AG10803 (cell line): ENCODE data around the gene TGFBR1.

Experiments used
- DNase-seq: peaks from one replicate; pipeline ENCODE4 v3.0.0; 2010; ENCODE audit warnings: low read depth
- H3K4me3 ChIP-seq: 2 replicates; pipeline ENCODE4 v1.5.1; 2011; ENCODE audit warnings: mild to moderate bottlenecking, low read length, control low read depth
- CTCF ChIP-seq: conservative IDR thresholded peaks from 2 replicates; pipeline ENCODE4 v1.5.1; 2011; ENCODE audit warnings: mild to moderate bottlenecking, low read length, control low read depth, inconsistent platforms

The TGFBR1 gene

DNA sequence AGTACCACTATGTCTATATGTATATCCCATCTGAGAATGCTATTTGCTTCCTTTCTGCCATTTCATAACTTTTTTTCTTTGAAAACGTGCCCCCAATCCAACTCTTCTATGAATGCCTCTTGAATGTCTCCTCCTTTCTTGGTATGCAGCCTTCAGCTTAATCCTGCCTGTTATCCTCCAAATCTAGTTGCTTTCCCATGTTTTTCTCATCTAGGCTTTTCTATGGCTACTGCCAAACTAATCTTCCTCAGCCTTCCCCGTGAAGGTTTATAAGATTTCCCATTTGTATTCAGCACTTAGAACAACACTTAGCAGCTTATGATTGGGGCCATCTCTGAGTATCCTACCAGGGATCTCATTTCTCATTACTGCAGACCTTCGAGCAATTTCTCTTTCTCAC is 2.5 kb downstream of the TGFBR1 start:
- H3K4me3 ChIP-seq = peak overlapping the region; percentile 84
- no peak for TF ChIP-seq CTCF
- no peak for DNase-seq

GRCh38 chr9:99108131-99108530 is 3.2 kb downstream of the TGFBR1 start:
- TF ChIP-seq CTCF = no peak
- no peak overlapping the region for H3K4me3 ChIP-seq
- DNase-seq = peak; percentile 42

DNA sequence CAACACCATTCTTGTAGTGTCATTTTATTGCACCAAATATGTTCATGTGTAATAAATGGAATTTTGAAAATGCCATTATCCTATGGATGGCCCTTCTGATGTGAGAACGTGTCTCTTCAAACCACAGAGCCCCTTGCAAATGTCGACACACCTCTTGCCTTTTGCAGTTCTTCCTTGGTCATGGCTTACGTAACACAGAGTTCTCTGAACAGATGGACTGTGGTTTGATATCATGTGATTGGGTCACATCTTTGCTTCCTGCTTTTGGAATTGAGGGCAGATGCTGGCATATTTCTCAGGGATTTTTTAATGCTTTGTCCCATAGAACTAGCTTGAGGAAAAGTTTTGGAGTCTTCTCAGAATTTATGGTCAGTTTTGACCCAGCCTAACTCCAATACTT is 4.6 kb downstream of the TGFBR1 start:
- peak; percentile 96 for DNase-seq
- no peak overlapping the region for H3K4me3 ChIP-seq
- no peak for TF ChIP-seq CTCF

GRCh38 chr9:99112750-99113413 is 8.0 kb downstream of the TGFBR1 start:
- H3K4me3 ChIP-seq = no peak overlapping the region
- TF ChIP-seq CTCF = no peak
- DNase-seq = no peak

DNA sequence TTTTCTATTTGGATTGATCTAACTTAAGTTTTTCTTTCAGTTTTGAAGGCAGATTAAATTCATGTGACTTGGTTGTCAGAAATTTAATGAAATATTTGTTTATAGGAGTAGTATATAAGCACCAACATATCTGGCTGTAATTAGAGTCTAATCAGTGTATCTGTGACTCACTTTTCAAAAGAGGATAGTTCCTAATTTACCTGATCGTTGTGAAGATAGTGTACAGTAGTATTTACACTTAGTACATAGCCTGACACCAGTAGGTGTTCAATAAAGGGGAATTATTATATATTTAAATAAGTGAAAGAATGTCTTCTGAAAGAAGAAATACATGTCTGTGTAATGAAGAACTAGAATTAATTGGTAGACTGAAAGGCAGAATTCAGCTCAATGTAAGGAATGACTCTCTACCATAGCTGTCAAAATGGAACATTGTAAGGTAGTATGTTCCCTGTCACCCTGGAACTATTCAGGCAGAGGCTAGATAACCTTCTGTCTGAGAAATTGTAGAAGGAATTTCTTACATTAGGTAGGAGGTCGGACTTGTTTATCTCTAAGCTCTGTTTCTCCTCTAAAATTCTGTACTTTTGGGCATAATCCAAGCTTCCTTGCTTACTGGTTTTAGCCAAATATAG is 8.6 kb downstream of the TGFBR1 start:
- TF ChIP-seq CTCF = no peak
- DNase-seq = no peak
- no peak overlapping the region for H3K4me3 ChIP-seq

GRCh38 chr9:99114049-99114440 is 9.1 kb downstream of the TGFBR1 start:
- no peak overlapping the region for H3K4me3 ChIP-seq
- DNase-seq = no peak
- TF ChIP-seq CTCF = no peak

DNA sequence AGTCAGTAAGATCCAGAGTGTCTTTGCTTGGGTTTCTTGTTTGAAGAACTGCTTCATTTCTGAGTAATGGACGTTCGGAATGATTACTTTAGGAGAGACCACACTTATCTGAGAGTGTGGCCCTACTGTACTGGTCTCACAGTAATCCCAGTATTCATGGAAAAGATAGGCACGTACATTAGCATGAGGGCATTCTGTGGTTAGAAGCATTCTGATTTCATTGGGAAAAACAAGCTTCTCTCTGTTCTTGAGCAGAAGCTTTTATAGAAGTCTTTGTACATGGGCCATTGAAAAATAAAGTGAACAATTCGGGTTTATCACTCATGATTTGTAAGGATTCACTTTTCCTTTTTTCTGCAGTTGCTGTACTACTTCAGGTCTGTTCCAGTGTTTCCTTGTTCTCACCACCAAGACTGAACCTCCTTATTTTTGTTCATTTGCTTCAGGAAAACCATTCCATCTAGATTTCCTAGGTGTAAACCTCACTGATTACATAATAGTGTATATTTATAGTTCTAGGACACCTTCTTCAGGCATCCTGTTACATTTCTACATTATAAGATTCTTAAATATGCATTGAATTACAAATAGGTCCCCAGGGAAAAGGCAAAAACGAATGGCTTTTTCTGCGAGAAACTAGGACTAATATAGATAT is 10.1 kb downstream of the TGFBR1 start:
- TF ChIP-seq CTCF = no peak
- DNase-seq = no peak
- no peak overlapping the region for H3K4me3 ChIP-seq
